Activated CD4-positive, alpha-beta T cell treated with anti-CD3 and anti-CD28 coated beads, Interleukin-2, amount 50 U/mL, for 1 hour (primary cell): ENCODE results near the gene SIM1.

Experiments used
- DNase-seq: peaks from one replicate; pipeline ENCODE4 v3.0.0-alpha.2; 2020

SIM1 gene

GRCh38 chr6:100464903-100465700, at the start of gene SIM1:
Gene SIM1, minus strand, starts transcription at chr6:100464921. Its CDS starts 1,453 bp downstream, at chr6:100463468.
- DNase-seq: no peak

- no peak for DNase-seq
These were observed 47.6 kb upstream of the SIM1 start for GRCh38 chr6:100512203-100512862.

- DNase-seq: no peak
These were observed 44.4 kb upstream of the SIM1 start for GRCh38 chr6:100509101-100509500.

- no peak for DNase-seq
These were observed 41.9 kb upstream of the SIM1 start for GRCh38 chr6:100506651-100507050.

- no peak for DNase-seq
These were observed 40.3 kb upstream of the SIM1 start for GRCh38 chr6:100504786-100505737.

- DNase-seq: no peak
These were observed 38.5 kb upstream of the SIM1 start for GRCh38 chr6:100503043-100503705.

GRCh38 chr6:100493206-100493888, 28.6 kb upstream of the SIM1 start:
- no peak for DNase-seq

- no peak for DNase-seq
These were observed 27.4 kb upstream of the SIM1 start for GRCh38 chr6:100491952-100492670.

GRCh38 chr6:100490065-100490464, 25.3 kb upstream of the SIM1 start:
- no peak for DNase-seq

GRCh38 chr6:100488244-100488643, 23.5 kb upstream of the SIM1 start:
- no peak for DNase-seq

- DNase-seq: no peak
These were observed 22.9 kb upstream of the SIM1 start for GRCh38 chr6:100487638-100488037.

GRCh38 chr6:100485268-100485667, 20.5 kb upstream of the SIM1 start:
- DNase-seq: no peak

GRCh38 chr6:100484474-100484873, 19.8 kb upstream of the SIM1 start:
- DNase-seq: no peak

- no peak for DNase-seq
These were observed 18.0 kb upstream of the SIM1 start for GRCh38 chr6:100482698-100483097.

- DNase-seq: no peak
These were observed 14.7 kb upstream of the SIM1 start for GRCh38 chr6:100479179-100480035.

- DNase-seq: no peak
These were observed 11.0 kb upstream of the SIM1 start for GRCh38 chr6:100475554-100476320.

- no peak for DNase-seq
These were observed 8.5 kb upstream of the SIM1 start for GRCh38 chr6:100473182-100473581.

GRCh38 chr6:100472674-100473073, 8.0 kb upstream of the SIM1 start:
- no peak for DNase-seq

GRCh38 chr6:100470422-100471120, 5.8 kb upstream of the SIM1 start:
- no peak for DNase-seq
